HG03442 (cell line): ENCODE data around the gene TFDP3.

ENCODE experiments used
- ATAC-seq: cut with Tn5 transposase; IDR thresholded peaks from one replicate; pipeline ENCODE4 v1.9.1; 2021; ENCODE audit warnings: mild to moderate bottlenecking, moderate library complexity; ENCODE audit not compliant: unreplicated experiment

Gene TFDP3, protein sequence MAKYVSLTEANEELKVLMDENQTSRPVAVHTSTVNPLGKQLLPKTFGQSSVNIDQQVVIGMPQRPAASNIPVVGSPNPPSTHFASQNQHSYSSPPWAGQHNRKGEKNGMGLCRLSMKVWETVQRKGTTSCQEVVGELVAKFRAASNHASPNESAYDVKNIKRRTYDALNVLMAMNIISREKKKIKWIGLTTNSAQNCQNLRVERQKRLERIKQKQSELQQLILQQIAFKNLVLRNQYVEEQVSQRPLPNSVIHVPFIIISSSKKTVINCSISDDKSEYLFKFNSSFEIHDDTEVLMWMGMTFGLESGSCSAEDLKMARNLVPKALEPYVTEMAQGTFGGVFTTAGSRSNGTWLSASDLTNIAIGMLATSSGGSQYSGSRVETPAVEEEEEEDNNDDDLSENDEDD

DNA sequence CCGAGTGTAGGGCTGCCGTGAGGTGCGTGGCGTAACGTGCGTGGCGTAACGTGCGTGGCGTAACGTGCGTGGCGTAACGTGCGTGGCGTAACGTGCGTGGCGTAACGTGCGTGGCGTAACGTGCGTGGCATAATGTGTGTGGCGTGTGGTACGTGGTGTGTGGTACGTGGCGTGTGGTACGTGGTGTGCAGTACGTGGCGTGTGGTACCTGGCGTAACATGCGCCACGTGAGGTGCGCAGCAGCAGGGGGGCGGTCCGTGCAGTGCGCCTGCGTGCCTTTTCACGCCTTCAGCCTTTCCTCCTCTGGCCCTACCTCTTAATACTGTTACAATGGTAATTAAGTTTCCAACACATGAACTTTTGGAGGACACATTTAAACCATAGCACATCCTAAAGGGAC, at the start of gene TFDP3:
Gene TFDP3, minus strand, starts transcription at position 26 of the 400 bp plus-strand sequence. CDS start 95 bp downstream, outside the sequence.
- ATAC-seq, result no peak

DNA sequence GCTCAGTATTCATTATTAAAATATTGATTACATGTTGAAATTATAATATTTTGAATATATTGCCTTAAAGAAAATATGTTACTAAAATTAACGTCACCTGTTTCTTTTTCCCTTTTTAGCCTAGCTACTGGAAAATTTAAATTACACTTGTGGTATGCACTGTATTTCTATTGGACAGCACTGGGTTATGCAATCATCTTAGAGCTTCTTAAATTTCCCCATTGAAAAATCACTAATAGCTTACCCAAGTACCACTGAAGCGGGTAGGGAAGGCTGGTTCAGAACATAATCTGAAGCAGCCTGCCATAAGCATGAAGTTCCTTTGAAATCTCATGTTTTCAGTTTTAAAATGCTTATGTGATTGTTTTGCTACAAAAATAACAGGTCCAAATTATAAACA, 49.5 kb upstream of the TFDP3 start:
- ATAC-seq, result no peak

DNA sequence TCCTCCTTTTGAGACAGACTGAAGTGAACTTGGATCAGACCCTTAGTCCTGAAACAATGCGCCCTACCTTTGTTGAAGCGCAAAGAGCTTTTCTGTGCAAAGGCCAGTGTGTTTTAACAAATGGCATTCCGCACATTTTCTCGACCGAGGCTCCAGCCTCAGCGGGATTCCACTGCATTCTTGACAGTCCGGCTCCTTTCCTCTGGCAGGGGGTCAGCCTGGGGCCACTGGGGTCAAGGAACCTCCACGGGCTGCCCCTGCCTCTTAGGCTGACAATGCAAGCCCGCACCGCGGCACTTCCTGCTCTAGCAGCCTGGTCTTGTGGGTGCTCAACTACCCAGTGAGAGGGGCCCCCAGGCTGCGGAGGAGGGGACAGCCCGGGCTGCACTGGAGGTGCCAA, 47.2 kb upstream of the TFDP3 start:
- no peak for ATAC-seq

DNA sequence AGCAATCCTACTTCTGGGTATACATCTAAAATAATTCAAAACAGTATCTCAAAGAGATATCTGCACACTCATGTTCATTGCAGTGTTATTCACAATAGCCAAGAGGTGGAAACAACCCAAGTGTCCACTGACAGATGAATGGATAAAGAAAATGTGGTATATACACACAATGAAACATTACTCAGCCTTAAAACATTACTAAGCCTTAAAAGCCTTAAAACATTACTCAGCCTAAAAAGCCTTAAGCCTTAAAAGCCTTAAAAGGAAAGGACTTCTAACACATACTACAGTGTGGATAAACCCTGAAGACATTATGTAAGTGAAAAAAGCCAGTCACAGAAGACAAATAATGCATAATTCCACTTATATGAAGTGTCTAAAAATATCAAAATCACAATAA, 40.3 kb upstream of the TFDP3 start:
- no peak for ATAC-seq

DNA sequence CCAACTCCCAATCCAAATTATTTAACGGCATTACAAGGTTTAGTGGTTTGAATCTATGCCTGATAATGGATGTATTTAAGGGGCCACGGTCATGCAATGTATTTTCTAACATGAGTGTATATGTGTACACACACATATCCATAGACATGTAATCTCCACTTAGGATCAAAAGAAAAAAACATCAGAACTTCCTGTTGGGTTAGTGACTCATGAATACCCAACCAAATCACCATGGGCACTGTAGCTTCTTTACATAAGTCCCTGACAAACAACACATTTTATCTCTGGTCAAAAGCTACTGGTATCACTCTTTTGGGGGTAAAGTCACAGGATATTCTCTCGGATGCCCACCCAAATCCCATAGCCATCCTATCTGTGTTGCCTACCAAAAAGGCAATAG, 36.5 kb upstream of the TFDP3 start:
- no peak for ATAC-seq

DNA sequence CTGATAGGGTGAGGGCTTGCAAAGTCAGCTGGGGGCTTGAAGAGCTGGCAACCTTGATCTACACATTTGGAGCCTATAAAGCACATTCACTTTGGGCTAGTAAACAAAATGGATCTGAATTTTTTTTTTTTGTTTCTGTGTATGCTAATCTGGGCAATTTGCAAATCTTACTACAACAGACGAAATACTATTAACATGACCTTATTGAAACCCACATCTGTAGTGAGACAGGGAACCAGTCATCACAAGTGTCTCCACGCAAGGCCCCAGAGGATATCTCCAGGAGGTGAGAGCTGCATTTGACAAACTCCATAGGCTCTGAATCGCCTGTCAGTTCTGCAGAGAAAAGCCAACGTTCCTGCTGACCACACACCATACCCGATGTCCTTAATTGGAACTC, 33.0 kb upstream of the TFDP3 start:
- ATAC-seq, result no peak

DNA sequence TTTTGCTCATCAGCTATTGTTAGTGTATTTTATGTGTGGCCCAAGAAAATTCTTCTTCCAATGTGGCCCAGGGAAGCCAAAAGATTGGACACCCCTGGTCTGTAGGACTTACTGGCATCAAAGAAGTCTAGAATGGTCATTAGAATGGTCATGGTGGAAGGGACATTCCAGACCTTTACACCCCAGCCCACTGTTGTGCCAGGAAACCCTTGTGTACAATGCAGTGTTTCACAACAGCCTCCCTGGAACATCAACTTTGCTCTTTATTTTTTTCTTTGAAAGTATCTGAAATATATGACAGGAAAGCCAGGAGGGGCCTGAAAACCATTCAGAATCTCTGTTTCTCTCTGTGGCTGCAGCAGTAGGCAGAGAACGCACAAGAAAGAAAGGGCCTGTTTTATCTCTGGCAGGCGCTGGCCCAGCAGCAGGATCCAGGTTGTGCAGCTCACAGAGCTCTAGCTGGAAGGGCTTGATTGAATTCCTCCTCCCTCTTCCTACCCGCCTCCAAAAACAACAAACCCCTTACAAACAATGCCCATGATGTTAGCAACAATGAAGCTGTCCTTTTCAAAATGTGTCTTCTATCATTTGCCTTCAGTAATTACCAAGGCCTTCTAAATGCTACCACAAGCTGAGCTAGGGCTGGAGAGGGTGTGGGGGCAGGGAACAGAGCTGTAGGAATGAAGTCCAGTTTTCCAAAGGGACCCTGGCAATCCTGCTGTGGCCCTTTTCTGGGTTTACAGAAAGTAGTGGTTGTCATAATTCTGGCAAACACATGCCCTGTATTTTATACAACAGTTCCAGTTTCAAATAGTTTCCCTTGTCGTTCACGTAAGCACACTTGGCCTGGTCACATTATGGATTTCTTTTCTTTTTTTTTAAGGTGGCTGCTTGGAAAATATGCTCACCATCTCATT, 32.3 kb upstream of the TFDP3 start:
- no peak for ATAC-seq

DNA sequence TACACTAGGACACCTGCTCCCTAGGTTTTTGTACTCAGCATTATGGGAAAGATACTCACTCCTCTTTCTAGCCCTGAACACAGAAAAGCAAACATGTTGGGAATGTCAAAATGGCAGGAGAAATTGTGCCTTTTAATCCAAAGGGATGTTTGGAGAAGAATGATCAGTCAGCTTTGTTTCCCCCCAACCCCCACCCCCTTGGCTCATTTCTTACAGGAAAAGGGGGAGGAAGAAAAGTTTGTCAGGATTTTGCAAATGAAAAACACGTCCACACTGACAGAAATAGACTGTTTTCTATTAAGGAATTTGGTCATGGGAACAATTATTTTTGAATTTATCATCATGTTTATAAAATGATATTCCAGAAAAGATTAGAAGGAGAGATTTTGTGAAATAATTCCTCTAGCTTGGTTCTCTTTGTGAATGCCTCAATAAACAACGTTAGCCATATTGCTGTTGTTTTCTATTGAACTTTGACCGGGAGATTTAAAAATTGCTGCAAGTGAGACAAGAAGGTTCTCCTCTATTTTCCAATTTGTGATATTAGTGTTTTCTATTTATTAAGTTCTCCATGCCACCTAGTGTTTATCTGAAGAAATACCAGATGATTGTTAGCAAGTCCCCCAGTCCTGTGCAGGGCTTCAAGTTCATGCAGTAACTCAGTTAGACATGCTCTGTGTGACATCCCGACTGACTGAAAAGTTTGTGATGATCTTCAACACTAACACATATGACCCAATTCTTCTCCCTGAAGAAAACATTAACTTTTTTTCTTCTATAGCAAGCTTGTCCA, 31.3 kb upstream of the TFDP3 start:
- no peak for ATAC-seq

DNA sequence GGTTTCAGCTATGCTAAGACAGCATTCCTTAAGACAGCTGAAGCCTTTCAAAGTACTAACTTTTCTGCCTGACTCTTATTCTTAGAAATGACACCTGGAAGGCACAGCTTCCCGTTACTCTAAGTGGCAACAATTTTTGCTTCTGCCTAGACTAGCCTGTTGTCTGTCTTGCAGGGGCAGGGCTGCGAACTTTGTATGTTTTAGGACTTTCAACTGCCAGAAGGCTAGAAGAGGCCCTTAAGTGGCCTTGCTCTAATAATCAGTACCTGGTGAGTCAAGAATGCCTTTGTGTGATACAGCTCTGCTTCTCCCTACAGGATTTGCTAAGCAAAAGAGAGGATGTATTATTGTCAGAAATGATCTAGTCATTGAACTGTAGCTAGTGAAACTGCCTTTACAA, 30.0 kb upstream of the TFDP3 start:
- no peak for ATAC-seq

DNA sequence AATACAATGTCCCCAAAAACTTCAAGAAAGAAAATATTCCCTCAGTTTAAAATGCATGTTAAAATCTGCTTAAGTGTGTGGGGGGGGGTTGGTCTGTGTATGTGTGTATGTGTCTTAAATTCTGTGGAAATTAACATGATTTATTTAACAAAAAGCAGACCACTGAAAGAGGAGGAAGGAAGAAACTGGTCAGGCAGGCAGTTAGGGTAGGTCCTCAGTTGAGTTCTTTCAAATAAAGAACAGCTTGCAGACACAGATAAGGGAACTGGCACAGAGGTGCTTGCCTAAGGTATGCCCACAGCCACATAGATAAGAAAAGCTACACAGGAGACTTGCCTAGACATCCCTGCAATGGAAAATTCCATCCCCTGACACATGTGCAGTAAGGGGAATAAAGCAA, 28.8 kb upstream of the TFDP3 start:
- ATAC-seq, result no peak

DNA sequence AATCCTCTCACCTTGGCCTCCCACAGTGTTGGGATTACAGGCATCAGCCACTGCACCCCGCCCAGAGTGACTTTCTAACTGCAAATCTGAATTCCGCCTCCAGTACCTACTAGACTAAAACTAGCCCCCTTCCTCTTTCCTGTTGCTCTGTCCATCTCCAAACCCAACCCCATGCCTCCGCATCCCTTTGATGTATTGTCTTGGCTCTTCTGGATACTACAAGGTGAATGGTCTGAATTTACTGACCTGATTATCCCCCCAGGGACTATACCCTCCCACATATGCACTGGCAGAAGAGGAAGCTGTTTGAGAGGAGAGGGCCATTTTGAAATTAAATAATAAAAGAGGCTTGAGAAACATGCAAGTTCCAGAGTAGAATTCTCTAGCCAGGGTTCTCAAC, 17.7 kb upstream of the TFDP3 start:
- no peak for ATAC-seq

DNA sequence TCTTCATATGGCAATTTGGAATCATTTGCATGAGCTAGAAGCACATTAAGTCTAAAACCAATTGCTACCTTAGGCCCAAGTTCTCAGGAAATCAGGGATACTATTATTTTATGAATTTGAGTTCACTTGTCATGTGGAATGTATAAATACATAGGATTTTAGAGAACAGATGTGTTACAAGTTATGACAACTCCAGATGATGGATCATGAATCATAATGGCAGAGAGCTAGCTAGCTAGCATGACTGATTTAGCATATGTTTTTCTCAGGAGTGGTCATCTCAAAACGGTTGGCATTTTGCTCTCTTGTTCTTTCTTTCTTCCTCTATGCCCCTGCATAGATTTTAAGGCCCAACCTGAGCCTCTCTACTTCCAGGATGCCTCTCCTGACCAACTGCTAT, 14.2 kb upstream of the TFDP3 start:
- no peak for ATAC-seq

DNA sequence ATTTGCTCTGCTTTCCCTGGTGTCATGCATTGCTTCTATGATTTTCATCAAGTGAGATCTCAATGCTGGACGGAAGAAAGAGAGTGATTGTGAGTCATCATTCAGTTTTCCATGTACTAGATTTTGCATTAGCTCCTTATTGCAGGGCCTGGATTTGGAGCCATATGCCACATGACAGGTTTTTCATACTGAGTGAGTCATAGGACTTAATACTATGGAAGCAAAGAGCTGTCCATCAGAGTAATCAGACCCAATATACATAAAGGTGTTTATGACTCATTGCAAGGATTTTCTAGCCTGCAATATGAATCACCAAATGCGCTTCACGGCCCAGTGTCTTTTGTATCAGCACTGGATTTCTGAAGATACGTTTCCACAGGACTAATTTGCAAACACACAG, 11.2 kb upstream of the TFDP3 start:
- ATAC-seq, result no peak

DNA sequence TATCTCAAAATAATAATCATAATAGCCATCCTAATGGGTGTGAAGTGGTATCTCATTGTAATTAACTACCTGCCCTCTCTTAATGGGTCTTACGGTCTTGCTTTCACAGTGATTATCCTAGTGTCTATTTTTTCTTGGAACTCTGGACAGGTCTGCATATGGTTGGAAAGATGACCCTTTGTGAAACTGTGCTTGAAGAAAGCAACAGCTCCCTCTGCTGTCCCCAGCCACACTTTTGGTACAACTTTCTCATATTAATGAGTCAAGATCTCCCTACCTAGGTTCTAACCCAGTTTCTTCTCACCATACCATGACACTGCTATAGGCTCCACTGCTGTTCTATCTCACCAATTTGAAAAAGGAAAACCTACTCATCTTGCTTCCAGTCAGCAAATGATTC, 2.4 kb downstream of the TFDP3 start:
- ATAC-seq, result no peak

DNA sequence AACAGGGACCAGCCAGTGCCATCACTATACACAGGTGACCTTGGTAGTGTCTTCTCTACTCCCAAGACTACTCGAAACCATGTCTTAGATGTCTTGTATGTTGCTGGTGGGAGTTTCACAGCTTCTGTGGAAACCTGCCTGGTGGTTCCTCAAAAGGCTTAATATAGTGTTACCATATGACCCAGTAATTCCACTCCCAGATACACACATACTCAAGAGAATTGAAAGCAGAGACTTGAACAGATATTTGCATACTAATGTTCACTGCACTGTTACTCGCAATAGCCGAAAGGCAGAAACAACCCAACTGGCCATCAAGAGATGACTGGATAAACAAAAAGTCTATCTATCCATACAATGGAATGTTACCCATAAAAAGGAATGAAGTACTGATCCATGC, 3.1 kb downstream of the TFDP3 start:
- peak; percentile 74 for ATAC-seq

DNA sequence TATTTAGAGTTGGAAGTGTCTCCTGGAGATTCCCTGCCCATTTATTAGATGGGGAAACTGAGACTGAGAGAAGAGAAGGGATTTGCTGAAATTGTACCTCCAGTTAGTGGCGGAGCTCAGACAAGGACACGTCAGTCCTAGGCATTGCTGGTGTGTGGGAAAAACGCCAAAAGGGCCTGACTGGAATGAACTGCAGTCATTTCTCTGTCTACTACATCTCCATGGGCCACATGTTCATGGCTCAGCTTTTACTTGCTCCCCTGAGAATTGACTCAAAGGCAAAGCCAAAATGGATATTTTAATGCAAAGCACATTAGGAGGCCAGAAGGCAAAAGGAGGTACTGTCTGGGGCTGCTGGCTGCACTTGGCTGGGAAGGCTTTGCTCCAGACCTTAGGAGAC, 3.9 kb downstream of the TFDP3 start:
- no peak for ATAC-seq

DNA sequence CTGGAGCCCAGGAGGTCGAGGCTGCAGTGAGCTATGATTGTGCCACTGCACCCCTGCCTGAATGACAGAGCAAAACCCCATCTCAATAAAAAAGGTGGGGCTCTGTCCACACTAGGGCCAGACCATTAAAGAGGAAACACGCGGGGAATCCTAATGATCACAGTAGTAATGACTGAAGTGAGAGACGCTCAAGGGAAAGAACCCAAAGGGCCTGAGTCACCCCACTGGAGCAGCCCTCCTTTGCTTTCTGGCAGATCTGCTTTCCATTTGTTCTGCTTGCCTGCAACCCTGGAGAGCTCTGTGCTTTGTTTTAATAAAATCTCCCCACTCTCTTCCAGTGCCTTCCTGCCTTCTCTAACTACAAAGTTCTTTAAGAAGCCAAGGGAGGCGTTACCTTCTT, 5.0 kb downstream of the TFDP3 start:
- no peak for ATAC-seq

DNA sequence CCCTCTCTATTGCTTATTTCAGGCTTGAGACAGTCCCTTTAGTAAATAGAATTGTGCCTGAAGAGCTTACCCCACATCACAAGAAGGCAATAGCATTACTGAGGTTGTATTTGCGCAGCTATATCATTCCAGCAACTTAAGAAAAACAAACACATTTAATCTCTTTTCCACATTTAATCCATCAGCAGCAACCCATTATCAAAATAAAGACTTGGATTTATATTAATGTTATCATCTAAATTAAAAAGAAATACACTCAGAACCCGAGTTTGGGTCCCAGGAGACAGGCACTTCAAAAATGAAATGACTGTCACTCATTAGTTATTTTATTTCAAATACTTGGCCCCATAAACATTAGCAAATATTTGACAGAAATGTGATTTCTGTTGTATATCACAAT, 10.4 kb downstream of the TFDP3 start:
- no peak for ATAC-seq

DNA sequence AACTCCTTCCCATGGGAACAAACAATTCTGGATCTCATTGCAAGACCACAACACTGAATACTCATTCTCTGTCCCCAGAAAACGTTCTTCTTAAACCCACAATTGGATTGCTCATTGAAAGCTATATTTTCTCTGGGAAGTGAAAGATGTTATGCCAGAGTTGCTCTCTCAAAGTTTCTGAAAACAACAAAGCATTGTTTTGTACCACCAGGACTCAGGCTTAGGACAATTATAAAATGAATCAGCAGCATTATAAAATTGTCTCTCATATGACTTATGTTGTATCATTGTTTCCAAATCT, 26.5 kb downstream of the TFDP3 start:
- ATAC-seq, result no peak

DNA sequence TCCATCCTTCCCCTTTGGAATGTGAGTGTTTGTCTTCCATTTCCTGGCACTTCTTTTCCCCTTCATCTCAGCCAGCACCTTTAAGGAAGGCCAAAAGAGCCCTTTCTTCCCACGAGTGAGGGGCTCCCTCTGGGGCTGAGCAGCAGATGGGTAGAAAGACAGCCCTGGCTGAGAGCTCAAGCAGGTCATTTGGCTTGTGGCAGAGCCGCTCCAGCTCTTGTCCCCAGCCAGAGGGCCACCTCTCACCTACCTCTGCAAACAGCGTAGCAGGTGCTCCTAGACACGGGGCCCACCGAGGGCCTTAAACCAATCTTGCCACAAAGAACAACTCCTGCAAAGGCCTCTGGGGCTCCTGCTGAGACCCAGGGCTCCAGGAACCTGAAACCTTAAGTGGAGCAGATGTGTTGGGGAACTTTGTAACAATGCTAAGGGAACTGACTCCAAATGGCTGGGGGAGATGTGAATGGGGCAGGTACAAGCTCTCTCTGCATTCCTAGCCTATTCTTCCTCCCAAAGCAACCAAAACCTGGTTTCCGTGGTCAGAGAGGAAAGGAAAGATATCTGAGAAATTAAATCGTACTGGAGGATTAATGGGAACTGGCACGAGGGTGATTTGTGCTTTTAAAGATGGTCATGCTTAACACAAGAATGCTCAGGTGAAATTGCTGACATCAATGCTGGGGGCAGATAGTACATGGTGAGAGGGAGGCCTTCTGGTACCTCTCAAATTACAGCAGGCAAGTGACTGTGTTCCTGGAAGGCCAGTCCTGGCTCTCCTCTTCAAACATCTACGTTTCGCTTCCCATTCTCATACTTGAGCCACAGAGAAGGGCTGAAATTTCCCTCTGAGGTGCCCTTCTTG, 27.0 kb downstream of the TFDP3 start:
- ATAC-seq, result no peak

DNA sequence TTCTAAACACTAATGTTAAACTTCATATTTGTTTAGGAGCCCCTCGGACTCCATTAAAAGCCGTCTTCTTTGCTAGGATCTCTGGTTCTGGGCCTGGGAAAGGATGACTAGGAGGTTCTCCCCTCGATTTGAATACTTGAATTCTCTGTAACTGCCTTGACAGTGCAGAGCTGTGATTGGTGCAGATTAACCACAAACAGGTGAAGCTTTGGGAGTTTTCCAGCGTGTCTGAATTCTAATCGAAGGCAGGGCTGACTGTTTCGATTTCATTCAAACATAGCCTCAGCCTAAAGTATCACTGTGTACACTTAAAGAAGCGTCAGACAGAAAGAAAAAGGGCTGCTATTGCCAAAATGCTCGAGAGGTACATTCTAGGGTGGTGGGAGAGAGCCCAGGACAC, 29.0 kb downstream of the TFDP3 start:
- no peak for ATAC-seq
